SKM-1 (cell line): Measurements from ENCODE around the gene CASQ1.

ENCODE experiments used
- DNase-seq: peaks from one replicate; lab custom pipeline; 2025; ENCODE audit not compliant: unreplicated experiment; lab: John Stamatoyannopoulos, UW

Gene CASQ1

GRCh38 chr1:160204526-160205241 is 14.3 kb downstream of the CASQ1 start:
- DNase-seq: peak; percentile 73

GRCh38 chr1:160205242-160206035 is 15.1 kb downstream of the CASQ1 start, which contains the start of gene PEA15:
Gene PEA15, plus strand, starts transcription at chr1:160205384. Its CDS starts 6,161 bp downstream, at chr1:160211545.
- peak; percentile 54 for DNase-seq

- DNase-seq: no peak
These were observed 15.6 kb downstream of the CASQ1 start for GRCh38 chr1:160206036-160206389.

- no peak for DNase-seq
These were observed 16.2 kb downstream of the CASQ1 start for GRCh38 chr1:160206421-160207117.

GRCh38 chr1:160207118-160207650 is 16.8 kb downstream of the CASQ1 start:
- no peak for DNase-seq

GRCh38 chr1:160207771-160208556 is 17.6 kb downstream of the CASQ1 start:
- DNase-seq: no peak

- no peak for DNase-seq
These were observed 18.4 kb downstream of the CASQ1 start for GRCh38 chr1:160208557-160209320.

GRCh38 chr1:160209321-160210046 is 19.1 kb downstream of the CASQ1 start:
- no peak for DNase-seq

- no peak for DNase-seq
These were observed 20.2 kb downstream of the CASQ1 start for GRCh38 chr1:160210561-160210960.

- DNase-seq: no peak
These were observed 20.8 kb downstream of the CASQ1 start for GRCh38 chr1:160211046-160211790.

- DNase-seq: no peak
These were observed 24.2 kb downstream of the CASQ1 start for GRCh38 chr1:160214481-160215140.

GRCh38 chr1:160216301-160216700 is 25.9 kb downstream of the CASQ1 start:
- no peak for DNase-seq

GRCh38 chr1:160217481-160218051 is 27.2 kb downstream of the CASQ1 start:
- DNase-seq: no peak

- DNase-seq: no peak
These were observed 28.9 kb downstream of the CASQ1 start for GRCh38 chr1:160219062-160219929.

- DNase-seq: no peak
These were observed 29.9 kb downstream of the CASQ1 start for GRCh38 chr1:160220301-160220700.

- no peak for DNase-seq
These were observed 30.7 kb downstream of the CASQ1 start for GRCh38 chr1:160221089-160221488.

GRCh38 chr1:160222546-160222945 is 32.2 kb downstream of the CASQ1 start:
- DNase-seq: no peak
